A549 (cell line): ENCODE measurements around the gene HEATR1. TPM values are rescaled to one million over a fixed set of nuclear protein-coding genes. Genes with fewer than 3 reads are reported as not detected.
"Not testable (repeated sequence)": the region's sequence is repeated elsewhere in the genome, so short reads cannot be mapped to it uniquely, and the experiment has no call there.

Experiments used
- ATAC-seq, 2 experiments: fragments of 200-7000 bp in 1 of 2; fragments of >200 bp in 1 of 2; cut with Nextera tagmentation in 1 of 2; cut with Tn5 transposase in 1 of 2; 3 replicates each; pipeline versions ENCODE4 v1.8.0 to v1.9.1; 2018 to 2020; ENCODE audit warnings: mild to moderate bottlenecking in 1 of 2, moderate library complexity in 1 of 2
- CTCF ChIA-PET: fragments of 300-600 bp; sonication (Branson Sonifier 250); formaldehyde crosslinking; extraction: SDS; loops from one replicate; lab custom pipeline; 2021; ENCODE audit warnings: antibody characterized with exemption, inconsistent platforms; lab: Yijun Ruan, JAX
- POLR2A ChIA-PET: fragments of 350-600 bp; formaldehyde crosslinking; extraction: SDS; loops from one replicate; lab custom pipeline; 2021; ENCODE audit warnings: antibody characterized with exemption, inconsistent platforms; lab: Yijun Ruan, JAX
- DNase-seq, 2 experiments: peaks; one replicate each; pipeline versions ENCODE4 v3.0.0 to v3.0.0-alpha.2; 2011 to 2016; ENCODE audit warnings: low read depth in 1 of 2, low spot score in 1 of 2
- FAIRE-seq: peaks from 2 replicates; lab custom pipeline; 2011; peaks lifted over from hg19 to GRCh38; lab: Jason Lieb, UNC
- H3K27ac ChIP-seq, 2 experiments: fragments of >200 bp; sonication (Bioruptor Twin); formaldehyde crosslinking; 3 replicates each; pipeline ENCODE4 v1.5.1; 2016 to 2017
- H3K4me1 ChIP-seq: fragments of >200 bp; sonication (Bioruptor Twin); formaldehyde crosslinking; 3 replicates; pipeline ENCODE4 v1.6.1; 2016
- H3K4me2 ChIP-seq: fragments of >200 bp; sonication (Bioruptor Twin); formaldehyde crosslinking; 3 replicates; pipeline ENCODE4 v1.6.1; 2016
- H3K4me3 ChIP-seq: fragments of >200 bp; sonication (Bioruptor Twin); formaldehyde crosslinking; 3 replicates; pipeline ENCODE4 v1.5.1; 2016
- H3K9me3 ChIP-seq: fragments of >200 bp; sonication (Bioruptor Twin); formaldehyde crosslinking; 3 replicates; pipeline ENCODE4 v1.6.1; 2016
- CBX8 ChIP-seq: fragments of 200-600 bp; sonication (generic); IDR thresholded peaks from 2 replicates; pipeline ENCODE4 v1.6.1; 2016
- CEBPB ChIP-seq, 2 experiments: fragments of >200 bp in 1 of 2; sonication (Bioruptor Twin) in 1 of 2; formaldehyde crosslinking in 1 of 2; IDR thresholded peaks; 2 replicates each; pipeline ENCODE4 v1.6.1; 2012 to 2016
- CHD4 ChIP-seq: fragments of 200-600 bp; sonication (generic); IDR thresholded peaks from 2 replicates; pipeline ENCODE4 v1.6.1; 2016; ENCODE audit warnings: antibody characterized with exemption, mild to moderate bottlenecking, borderline replicate concordance
- CTCF ChIP-seq: fragments of >200 bp; sonication (Bioruptor Twin); formaldehyde crosslinking; IDR thresholded peaks from 3 replicates; pipeline ENCODE4 v1.5.1; 2016
- ESRRA ChIP-seq: fragments of 150-350 bp; IDR thresholded peaks from 2 replicates; pipeline ENCODE4 v1.6.1; 2014; ENCODE audit warnings: mild to moderate bottlenecking, low read length, borderline replicate concordance
- FOSB ChIP-seq: fragments of 250-450 bp; sonication (Bioruptor Pico); IDR thresholded peaks from 2 replicates; pipeline ENCODE4 v1.5.0; 2020; ENCODE audit warnings: mild to moderate bottlenecking, moderate library complexity
- HEYL ChIP-seq: fragments of 250-450 bp; sonication (Bioruptor Pico); IDR thresholded peaks from 2 replicates; pipeline ENCODE4 v1.8.0; 2021; ENCODE audit warnings: mild to moderate bottlenecking, moderate library complexity
- HOXA7 ChIP-seq: fragments of 250-450 bp; sonication (Bioruptor Pico); IDR thresholded peaks from 2 replicates; pipeline ENCODE4 v1.5.0; 2020; ENCODE audit warnings: mild to moderate bottlenecking, moderate library complexity
- JUN ChIP-seq, 2 experiments: fragments of >200 bp; sonication (Bioruptor Twin); formaldehyde crosslinking; IDR thresholded peaks; 2 replicates in 1 of 2; 3 replicates in 1 of 2; pipeline ENCODE4 v1.6.1; 2016 to 2017
- KDM5A ChIP-seq: fragments of 200-600 bp; sonication (generic); IDR thresholded peaks from 2 replicates; pipeline ENCODE4 v1.6.1; 2016; ENCODE audit warnings: antibody characterized with exemption, mild to moderate bottlenecking
- MAFK ChIP-seq: fragments of 450-650 bp; IDR thresholded peaks from 2 replicates; pipeline ENCODE4 v1.6.1; 2014; ENCODE audit not compliant: partially characterized antibody
- MYC ChIP-seq: IDR thresholded peaks from 2 replicates; pipeline ENCODE4 v1.6.1; 2012; ENCODE audit warnings: mild to moderate bottlenecking, inconsistent platforms, low read length, improper control_type of control experiment, borderline replicate concordance
- NFE2L2 ChIP-seq: fragments of 150-350 bp; conservative IDR thresholded peaks from 2 replicates; pipeline ENCODE4 v1.6.1; 2014; ENCODE audit warnings: low read length
- PHF8 ChIP-seq: fragments of 200-600 bp; sonication (generic); IDR thresholded peaks from 2 replicates; pipeline ENCODE4 v1.6.1; 2016; ENCODE audit warnings: low read depth, mild to moderate bottlenecking, antibody characterized with exemption, moderate library complexity, borderline replicate concordance
- POLR2A ChIP-seq: IDR thresholded peaks from 2 replicates; pipeline ENCODE4 v1.6.1; 2012; ENCODE audit warnings: mild to moderate bottlenecking, low read length
- REST ChIP-seq: fragments of 200-600 bp; sonication (generic); IDR thresholded peaks from 2 replicates; pipeline ENCODE4 v1.6.1; 2016; ENCODE audit warnings: antibody characterized with exemption, mild to moderate bottlenecking, moderate library complexity
- RFX5 ChIP-seq: fragments of 450-650 bp; IDR thresholded peaks from 2 replicates; pipeline ENCODE4 v1.7.1; 2014; ENCODE audit warnings: antibody characterized with exemption, mild to moderate bottlenecking, moderate library complexity
- SREBF2 ChIP-seq: fragments of 450-650 bp; IDR thresholded peaks from 2 replicates; pipeline ENCODE4 v1.6.1; 2014; ENCODE audit warnings: mild to moderate bottlenecking, moderate library complexity
- ZFP36 ChIP-seq: fragments of 450-650 bp; IDR thresholded peaks from 2 replicates; pipeline ENCODE4 v1.6.1; 2014; ENCODE audit warnings: borderline replicate concordance; ENCODE audit not compliant: partially characterized antibody
- WGBS: methylation state at CpG from one replicate; pipeline ENCODE4 v1.1.6; 2017; ENCODE audit errors: missing lambda C conversion rate; 5-methylcytosine and 5-hydroxymethylcytosine counted together
- polyA plus RNA-seq, 4 experiments: library from polyadenylated mRNA; depleted of rRNA in 3 of 4; stranded (reverse); fragments of >200 nt; fragmentation: RNase III in 1 of 4; extraction: RNeasy Plus Mini Kit Qiagen cat#74134 plus additional on column Dnase treatment in 1 of 4; gene quantifications; 2 replicates in 3 of 4; 3 replicates in 1 of 4; pipeline ENCODE4 v1.2.3, GENCODE V29; 2011 to 2017

Gene HEATR1
- polyA plus RNA-seq, 2 of the 4 experiments (the other 2 are of a cell fraction) = 22.3 to 50.1 TPM

- POLR2A ChIA-PET, H3K9me3 ChIP-seq, FAIRE-seq, H3K4me2 ChIP-seq, H3K27ac ChIP-seq, DNase-seq, ATAC-seq, H3K4me3 ChIP-seq, H3K4me1 ChIP-seq: not testable (repeated sequence)
- CTCF ChIA-PET = interaction anchor here (0.5 to 1.3 kb wide), 2 partner anchors 18 to 284 kb away, joined by 3 read pairs; no protein-coding TSS in a partner anchor
- 78% methylated on average over 7 of the region's 7 CpGs for WGBS
- TF ChIP-seq CEBPB (IDR thresholded peaks at IDR 0.05) = peak; percentile 83 to 87; a peak in 3 of 4 replicates
Observed at GRCh38 chr1:236577041-236577440, 27.3 kb downstream of the HEATR1 start.

DNA sequence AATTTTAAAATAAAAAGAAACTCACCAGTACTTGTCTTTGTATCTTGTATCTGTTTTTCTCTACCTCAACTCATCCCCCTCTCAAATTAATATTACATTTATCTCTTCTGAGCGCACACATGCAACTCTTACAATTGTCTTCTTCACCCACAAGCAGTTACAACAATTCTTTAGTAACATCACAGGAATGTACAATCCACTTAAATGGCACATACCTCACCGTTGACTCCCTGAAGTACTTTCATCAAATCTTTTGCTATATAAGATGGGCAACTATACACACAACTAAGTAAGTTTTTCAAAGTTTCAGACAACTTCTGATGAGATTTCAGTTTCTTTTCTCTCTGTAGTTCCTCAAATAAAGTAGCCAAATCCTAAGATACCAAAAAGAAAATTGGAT is 28.3 kb downstream of the HEATR1 start:
- DNase-seq = no peak
- CTCF ChIA-PET = no interaction called here

GRCh38 chr1:236575523-236575922 is 28.8 kb downstream of the HEATR1 start:
- ChIA-PET CTCF (no interaction called here), POLR2A (no interaction called here)
- DNase-seq = no peak
- H3K4me3 ChIP-seq = no peak overlapping the region
- WGBS = 92% methylated on average over 3 of the region's 3 CpGs
- no peaks in the 10 kb centered on the region for H3K4me1 ChIP-seq
- FAIRE-seq = no peak
- H3K27ac ChIP-seq = no peak overlapping the region
- H3K4me2 ChIP-seq = no peak overlapping the region
- no peaks in the 10 kb centered on the region for H3K9me3 ChIP-seq
- ATAC-seq = no peak
- TF ChIP-seq REST (no peak), HEYL (CRISPR knock-in tag) (no peak), CBX8 (no peak), ZFP36 (no peak), MYC (no peak), CHD4 (no peak), PHF8 (no peak), NFE2L2 (no peak), KDM5A (no peak)

More for the DNA sequence above, 28.3 kb downstream of the HEATR1 start:
- POLR2A ChIA-PET = no interaction called here
- H3K27ac ChIP-seq = no peak overlapping the region
- H3K4me2 ChIP-seq = no peak overlapping the region
- H3K9me3 ChIP-seq = no peaks in the 10 kb centered on the region
- TF ChIP-seq SREBF2 = no peak
- TF ChIP-seq MAFK = no peak
- TF ChIP-seq JUN (IDR thresholded peaks at IDR 0.05) = no peak
- TF ChIP-seq HEYL (CRISPR knock-in tag) = no peak
- TF ChIP-seq ESRRA = no peak
- TF ChIP-seq HOXA7 (CRISPR knock-in tag) = no peak
- TF ChIP-seq CTCF = no peak
- TF ChIP-seq KDM5A = no peak
- TF ChIP-seq REST = no peak
- TF ChIP-seq FOSB (CRISPR knock-in tag) = no peak
- TF ChIP-seq RFX5 = no peak
- no peak for TF ChIP-seq POLR2A
- TF ChIP-seq PHF8 = no peak
- ATAC-seq (no peak), FAIRE-seq (no peak)
- no peak overlapping the region for H3K4me3 ChIP-seq
- no peaks in the 10 kb centered on the region for H3K4me1 ChIP-seq
- WGBS = 24% methylated on average over 2 of the region's 2 CpGs
